Measurements from ENCODE around the gene WDFY2.

GRCh38 chr13:51584731-51585672 is 740 bp downstream of the WDFY2 start:
- TF ChIP-seq CTCF (IDR thresholded peaks at IDR 0.05), result no peak
- TF ChIP-seq POLR2A (IDR thresholded peaks at IDR 0.05), result no peak
- no peak for TF ChIP-seq EP300 (IDR thresholded peaks at IDR 0.05)
